ENCODE measurements around the gene PRCD. TPM values are rescaled to one million over a fixed set of nuclear protein-coding genes. Genes with fewer than 3 reads are reported as not detected.

The PRCD gene
- 0.33 and 3.3 TPM in 2 replicates for total RNA-seq (ENCODE audit: low replicate concordance)
- long read RNA-seq, result 0 reads

- Mint-ChIP-seq H3K27ac (peak within 1 kb of the TSS; percentile 58), H3K4me1 (ENCODE audit: unreplicated experiment) (peaks cover 45% of the 10 kb centered on the region), H3K4me3 (peak within 1 kb of the TSS; percentile 83), H3K9me3 (no peaks in the 10 kb centered on the region), H3K27me3 (peaks cover 59% of the 10 kb centered on the region), H3K36me3 (no peaks in the 10 kb centered on the region)
- peak; percentile 40 for TF ChIP-seq CTCF (conservative IDR thresholded peaks at IDR 0.05)
- DNase-seq (ENCODE audit: extremely low spot score, unreplicated experiment), result no peak
These were observed at the start of gene PRCD for GRCh38 chr17:76539631-76540271. TSS of gene PRCD (plus strand) at chr17:76540044. CDS start at chr17:76540142, 98 bp downstream.

GRCh38 chr17:76490112-76490710, 49.6 kb upstream of the PRCD start:
- no peak for DNase-seq (ENCODE audit: extremely low spot score, unreplicated experiment)
- Mint-ChIP-seq H3K9me3 (no peaks in the 10 kb centered on the region), H3K4me3 (no peak overlapping the region), H3K4me1 (ENCODE audit: unreplicated experiment) (peaks cover 11% of the 10 kb centered on the region), H3K27me3 (no peaks in the 10 kb centered on the region), H3K27ac (peak overlapping the region; percentile 27), H3K36me3 (no peaks in the 10 kb centered on the region)
- no peak for TF ChIP-seq CTCF (conservative IDR thresholded peaks at IDR 0.05)

- Mint-ChIP-seq H3K27me3 (no peaks in the 10 kb centered on the region), H3K4me1 (ENCODE audit: unreplicated experiment) (peaks cover 11% of the 10 kb centered on the region), H3K27ac (peak overlapping the region; percentile 85), H3K9me3 (no peaks in the 10 kb centered on the region), H3K4me3 (no peak overlapping the region), H3K36me3 (no peaks in the 10 kb centered on the region)
- DNase-seq (ENCODE audit: extremely low spot score, unreplicated experiment), result no peak
- TF ChIP-seq CTCF (conservative IDR thresholded peaks at IDR 0.05), result no peak
These were observed 48.3 kb upstream of the PRCD start for GRCh38 chr17:76491271-76492122.

- TF ChIP-seq CTCF (conservative IDR thresholded peaks at IDR 0.05), result no peak
- no peak for DNase-seq (ENCODE audit: extremely low spot score, unreplicated experiment)
- Mint-ChIP-seq H3K27ac (peak overlapping the region; percentile 85), H3K4me1 (ENCODE audit: unreplicated experiment) (peaks cover 11% of the 10 kb centered on the region), H3K4me3 (peak overlapping the region; percentile 63), H3K27me3 (no peaks in the 10 kb centered on the region), H3K9me3 (no peaks in the 10 kb centered on the region), H3K36me3 (no peaks in the 10 kb centered on the region)
These were observed 47.5 kb upstream of the PRCD start for GRCh38 chr17:76492123-76492988.

GRCh38 chr17:76492989-76493501, 46.8 kb upstream of the PRCD start:
- peak overlapping the region; percentile 85 for H3K27ac Mint-ChIP-seq
- peak overlapping the region; percentile 63 for H3K4me3 Mint-ChIP-seq
- peaks cover 13% of the 10 kb centered on the region for H3K4me1 Mint-ChIP-seq (ENCODE audit: unreplicated experiment)
- H3K36me3 Mint-ChIP-seq, result no peaks in the 10 kb centered on the region
- DNase-seq (ENCODE audit: extremely low spot score, unreplicated experiment), result no peak
- no peaks in the 10 kb centered on the region for H3K9me3 Mint-ChIP-seq
- H3K27me3 Mint-ChIP-seq, result no peaks in the 10 kb centered on the region
- TF ChIP-seq CTCF (conservative IDR thresholded peaks at IDR 0.05), result no peak
